Activated CD4-positive, alpha-beta memory T cell treated with anti-CD3 and anti-CD28 coated beads for 36 hours (primary cell): ENCODE results near the gene SURF2. TPM values are rescaled to one million over a fixed set of nuclear protein-coding genes. Genes with fewer than 3 reads are reported as not detected.

Experiments used
- CTCF ChIA-PET: fragments of 350-600 bp; sonication (Branson Sonifier 250); formaldehyde crosslinking; loops from one replicate; lab custom pipeline; 2021; ENCODE audit warnings: antibody characterized with exemption, inconsistent platforms; lab: Charles Lee
- POLR2A ChIA-PET: fragments of 350-600 bp; sonication (Branson Sonifier 250); formaldehyde crosslinking; loops from one replicate; lab custom pipeline; 2021; ENCODE audit warnings: antibody characterized with exemption; lab: Charles Lee
- DNase-seq: peaks from one replicate; pipeline ENCODE4 v3.0.0-alpha.2; 2020
- H3K27ac Mint-ChIP-seq: one replicate; pipeline ENCODE4 v1.8.0; 2021; ENCODE audit warnings: mixed read lengths
- H3K27me3 Mint-ChIP-seq: one replicate; pipeline ENCODE4 v1.8.0; 2021; ENCODE audit warnings: mixed read lengths
- H3K36me3 Mint-ChIP-seq: one replicate; pipeline ENCODE4 v1.8.0; 2021; ENCODE audit warnings: mixed read lengths
- H3K4me1 Mint-ChIP-seq: one replicate; pipeline ENCODE4 v1.8.0; 2021; ENCODE audit warnings: low read depth, mixed read lengths
- H3K4me3 Mint-ChIP-seq: one replicate; pipeline ENCODE4 v1.8.0; 2021; ENCODE audit warnings: mild to moderate bottlenecking, mixed read lengths
- H3K9me3 Mint-ChIP-seq: one replicate; pipeline ENCODE4 v1.8.0; 2021; ENCODE audit warnings: mixed read lengths
- intact Hi-C: fragments of 100-400 bp; cut with micrococcal nuclease; formaldehyde crosslinking; loops from one replicate; pipeline ENCODE4 v1.15.1; 2023
- total RNA-seq, 2 experiments: library from RNA; stranded (reverse); gene quantifications; one replicate each; pipeline ENCODE4 v1.2.3, GENCODE V29; 2021

The SURF2 gene
- total RNA-seq, 2 experiments from 2014 or later = 12.5 to 15.5 TPM

GRCh38 chr9:133357656-133358055 lies 1.3 kb downstream of the SURF2 start:
- H3K27me3 Mint-ChIP-seq = no peaks in the 10 kb centered on the region
- H3K4me1 Mint-ChIP-seq = peaks cover 59% of the 10 kb centered on the region
- intact Hi-C loops = loop anchor here (10.0 kb wide), 2 partner anchors 47 to 127 kb away; no protein-coding TSS in a partner anchor
- no peaks in the 10 kb centered on the region for H3K9me3 Mint-ChIP-seq
- ChIA-PET POLR2A (interaction anchor here (2.6 to 14.0 kb wide), 2 partner anchors 9 to 11 kb away, joined by 21 to 381 read pairs; partner anchors contain the start of genes MED22 and RPL7A), CTCF (interaction anchor here (0.8 to 7.6 kb wide), 3 partner anchors 14 to 47 kb away, joined by 3 to 69 read pairs (median 4); no protein-coding TSS in a partner anchor)
- peak overlapping the region; percentile 39 for H3K27ac Mint-ChIP-seq
- no peak for DNase-seq
- peaks cover 29% of the 10 kb centered on the region for H3K36me3 Mint-ChIP-seq
- H3K4me3 Mint-ChIP-seq = peak overlapping the region; percentile 76

- DNase-seq = peak; percentile 56
- H3K4me3 Mint-ChIP-seq = no peak overlapping the region
- no peaks in the 10 kb centered on the region for H3K27me3 Mint-ChIP-seq
- ChIA-PET POLR2A (interaction anchor here (0.6 to 14.0 kb wide), 6 partner anchors 9 to 183 kb away, joined by 3 to 381 read pairs (median 5); partner anchors contain the start of genes MED22 and RPL7A), CTCF (interaction anchor here (0.8 to 7.6 kb wide), 5 partner anchors 9 to 14 kb away, joined by 3 to 69 read pairs (median 7); partner anchors contain the start of genes MED22 and RPL7A)
- peaks cover 59% of the 10 kb centered on the region for H3K4me1 Mint-ChIP-seq
- H3K36me3 Mint-ChIP-seq = peaks cover 42% of the 10 kb centered on the region
- H3K9me3 Mint-ChIP-seq = no peaks in the 10 kb centered on the region
- intact Hi-C loops = loop anchor here (10.0 kb wide), 2 partner anchors 45 to 125 kb away; no protein-coding TSS in a partner anchor
- peak overlapping the region; percentile 65 for H3K27ac Mint-ChIP-seq
Measured at GRCh38 chr9:133359399-133360175, 3.2 kb downstream of the SURF2 start.

- POLR2A ChIA-PET = interaction anchor here (1.4 to 14.0 kb wide), 4 partner anchors 8 to 14 kb away, joined by 4 to 381 read pairs (median 7); partner anchors contain the start of genes MED22 and RPL7A
Measured at GRCh38 chr9:133360400-133361393, 4.3 kb downstream of the SURF2 start.

GRCh38 chr9:133361507-133362092 lies 5.2 kb downstream of the SURF2 start:
- Mint-ChIP-seq H3K4me1 (peaks cover 55% of the 10 kb centered on the region), H3K4me3 (no peak overlapping the region), H3K27me3 (no peaks in the 10 kb centered on the region), H3K27ac (peak overlapping the region; percentile 85), H3K36me3 (peaks cover 60% of the 10 kb centered on the region), H3K9me3 (no peaks in the 10 kb centered on the region)
- DNase-seq = no peak
- ChIA-PET CTCF (interaction anchor here (7.6 kb wide), 1 partner anchor 10 kb away, joined by 69 read pairs; no protein-coding TSS in a partner anchor), POLR2A (interaction anchor here (14.0 to 14.2 kb wide), 2 partner anchors 7 kb away, joined by 381 read pairs; partner anchors contain the start of genes MED22, RPL7A, SURF1 and SURF2)
- intact Hi-C loops = no loop called here

More at GRCh38 chr9:133360400-133361393, 4.3 kb downstream of the SURF2 start:
- peaks cover 52% of the 10 kb centered on the region for H3K36me3 Mint-ChIP-seq
- no peaks in the 10 kb centered on the region for H3K27me3 Mint-ChIP-seq
- intact Hi-C loops = no loop called here
- H3K4me3 Mint-ChIP-seq = no peak overlapping the region
- peak; percentile 48 for DNase-seq
- no peaks in the 10 kb centered on the region for H3K9me3 Mint-ChIP-seq
- CTCF ChIA-PET = interaction anchor here (0.6 to 7.6 kb wide), 4 partner anchors 8 to 30 kb away, joined by 4 to 69 read pairs (median 8); no protein-coding TSS in a partner anchor
- peaks cover 49% of the 10 kb centered on the region for H3K4me1 Mint-ChIP-seq
- H3K27ac Mint-ChIP-seq = peak overlapping the region; percentile 85

GRCh38 chr9:133362359-133363044 lies 6.2 kb downstream of the SURF2 start:
- H3K4me1 Mint-ChIP-seq = peaks cover 53% of the 10 kb centered on the region
- no peak for DNase-seq
- no peaks in the 10 kb centered on the region for H3K27me3 Mint-ChIP-seq
- ChIA-PET CTCF (interaction anchor here (1.1 kb wide), 1 partner anchor 8 kb away, joined by 4 read pairs; no protein-coding TSS in a partner anchor), POLR2A (interaction anchor here (1.7 to 14.2 kb wide), 2 partner anchors 8 to 10 kb away, joined by 7 to 381 read pairs; partner anchors contain the start of genes MED22, RPL7A, SURF1 and SURF2)
- H3K4me3 Mint-ChIP-seq = no peak overlapping the region
- H3K36me3 Mint-ChIP-seq = peaks cover 68% of the 10 kb centered on the region
- H3K9me3 Mint-ChIP-seq = no peaks in the 10 kb centered on the region
- intact Hi-C loops = no loop called here
- no peak overlapping the region for H3K27ac Mint-ChIP-seq

- Mint-ChIP-seq H3K9me3 (no peaks in the 10 kb centered on the region), H3K27me3 (no peaks in the 10 kb centered on the region), H3K4me3 (no peak overlapping the region), H3K27ac (no peak overlapping the region), H3K36me3 (peaks cover 87% of the 10 kb centered on the region), H3K4me1 (peaks cover 55% of the 10 kb centered on the region)
- DNase-seq = no peak
- POLR2A ChIA-PET = interaction anchor here (1.0 to 14.2 kb wide), 2 partner anchors 12 to 19 kb away, joined by 4 to 381 read pairs; partner anchors contain the start of genes MED22, RPL7A, SURF1 and SURF2
- CTCF ChIA-PET = interaction anchor here (1.1 to 1.4 kb wide), 2 partner anchors 11 to 120 kb away, joined by 3 read pairs; partner anchors contain the start of gene SURF1
- intact Hi-C loops = no loop called here
Measured at GRCh38 chr9:133366435-133366834, 10.1 kb downstream of the SURF2 start.

- no peaks in the 10 kb centered on the region for H3K9me3 Mint-ChIP-seq
- CTCF ChIA-PET = no interaction called here
- H3K27me3 Mint-ChIP-seq = no peaks in the 10 kb centered on the region
- POLR2A ChIA-PET = interaction anchor here (14.2 kb wide), 1 partner anchor 13 kb away, joined by 381 read pairs; the partner anchor contains the start of genes MED22, RPL7A, SURF1 and SURF2
- H3K27ac Mint-ChIP-seq = no peak overlapping the region
- no peak overlapping the region for H3K4me3 Mint-ChIP-seq
- H3K36me3 Mint-ChIP-seq = peaks cover 87% of the 10 kb centered on the region
- peaks cover 56% of the 10 kb centered on the region for H3K4me1 Mint-ChIP-seq
- intact Hi-C loops = no loop called here
- DNase-seq = no peak
Measured at GRCh38 chr9:133367221-133367620, 10.9 kb downstream of the SURF2 start.

GRCh38 chr9:133367778-133368177 lies 11.4 kb downstream of the SURF2 start:
- H3K9me3 Mint-ChIP-seq = no peaks in the 10 kb centered on the region
- H3K36me3 Mint-ChIP-seq = peaks cover 88% of the 10 kb centered on the region
- peak overlapping the region; percentile 96 for H3K27ac Mint-ChIP-seq
- H3K4me3 Mint-ChIP-seq = no peak overlapping the region
- no peaks in the 10 kb centered on the region for H3K27me3 Mint-ChIP-seq
- peaks cover 61% of the 10 kb centered on the region for H3K4me1 Mint-ChIP-seq
- ChIA-PET CTCF (interaction anchor here (1.0 to 1.1 kb wide), 2 partner anchors 8 to 12 kb away, joined by 3 to 10 read pairs; partner anchors contain the start of genes SURF1 and SURF2), POLR2A (interaction anchor here (14.2 kb wide), 1 partner anchor 13 kb away, joined by 381 read pairs; the partner anchor contains the start of genes MED22, RPL7A, SURF1 and SURF2)
- intact Hi-C loops = no loop called here
- DNase-seq = no peak

GRCh38 chr9:133368249-133368881 lies 12.0 kb downstream of the SURF2 start:
- ChIA-PET POLR2A (interaction anchor here (14.2 kb wide), 1 partner anchor 14 kb away, joined by 381 read pairs; the partner anchor contains the start of genes MED22, RPL7A, SURF1 and SURF2), CTCF (interaction anchor here (1.0 to 1.1 kb wide), 2 partner anchors 9 to 12 kb away, joined by 3 to 10 read pairs; partner anchors contain the start of genes SURF1 and SURF2)
- Mint-ChIP-seq H3K9me3 (no peaks in the 10 kb centered on the region), H3K27ac (peak overlapping the region; percentile 96), H3K36me3 (peaks cover 89% of the 10 kb centered on the region), H3K4me1 (peaks cover 65% of the 10 kb centered on the region), H3K27me3 (no peaks in the 10 kb centered on the region), H3K4me3 (peak overlapping the region; percentile 63)
- intact Hi-C loops = no loop called here
- no peak for DNase-seq
